Measurements from ENCODE around the gene MTHFD2L. TPM values are rescaled to one million over a fixed set of nuclear protein-coding genes. Genes with fewer than 3 reads are reported as not detected.
A peak's percentile ranks its signal among the peaks of the same experiment; 100 is the strongest.

MTHFD2L gene
- total and polyA plus RNA-seq, 10 of the 15 experiments (the other 5 are each of a cell fraction or from before 2014, with no cell fraction given): 4.8 to 25.4 (median 14.4) TPM

DNA sequence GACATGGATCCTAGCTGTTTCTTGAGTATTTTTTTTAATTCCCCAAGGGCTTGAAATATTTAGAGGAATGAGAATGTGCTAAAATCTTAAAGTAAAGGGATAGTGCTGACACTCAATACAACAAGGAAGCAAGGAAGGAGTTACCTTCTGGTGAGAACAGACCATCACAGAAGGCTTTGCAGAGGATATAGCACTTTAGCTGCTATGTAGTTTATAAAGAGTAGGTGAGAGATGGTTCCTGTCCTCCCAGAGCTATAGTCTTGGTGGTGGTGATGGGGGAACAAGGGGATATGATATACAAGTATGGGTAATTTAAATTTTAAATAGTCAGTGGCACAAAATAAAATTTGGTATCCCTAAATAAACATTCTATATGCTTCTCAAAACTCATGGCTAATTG, 47.6 kb downstream of the MTHFD2L start:
- Histone ChIP-seq H3K36me3 (ENCODE audit: control insufficient read depth in 2 of 2, insufficient read depth in 2 of 2, low read length in 1 of 2) (no peaks in the 10 kb centered on the region), H2AFZ (ENCODE audit: control insufficient read depth, low read depth, low read length) (peak overlapping the region; percentile 88), H3K4me3 (no peak overlapping the region), H4K20me1 (ENCODE audit: control insufficient read depth, insufficient read depth) (no peaks in the 10 kb centered on the region), H3K27ac (ENCODE audit: control insufficient read depth, insufficient read depth) (peak overlapping the region; percentile 98), H3K4me1 (ENCODE audit: control insufficient read depth, insufficient read depth, low read length) (peaks cover 32% of the 10 kb centered on the region), H3K4me2 (ENCODE audit: control insufficient read depth, insufficient read depth) (0 out of 2 replicates have a peak overlapping the region, but pooled peaks have one; percentile 7), H3K9ac (ENCODE audit: control insufficient read depth, insufficient read depth, low read length) (peak overlapping the region; percentile 79; the same call in 1 of the 2 replicates), H3K79me2 (ENCODE audit: control insufficient read depth, insufficient read depth, low read length) (no peaks in the 10 kb centered on the region), H3K9me3 (replicated peaks; ENCODE audit: control insufficient read depth, insufficient read depth, low read length) (no peaks in the 10 kb centered on the region), H3K27me3 (replicated peaks in 1 of 2; ENCODE audit: control insufficient read depth in 2 of 2, insufficient read depth in 2 of 2, low read length in 1 of 2) (no peaks in the 10 kb centered on the region)
- intact Hi-C loops (cut with micrococcal nuclease; ENCODE audit: unreplicated experiment) (no loop called here), in situ Hi-C loops (cut with MboI) (no loop called here)
- POLR2A ChIA-PET: interaction anchor here (0.7 kb wide), 1 partner anchor 10 kb away, joined by 3 read pairs; no protein-coding TSS in a partner anchor
- CTCF ChIA-PET: interaction anchor here (0.9 to 1.6 kb wide), 6 partner anchors 8 to 115 kb away, joined by 3 to 10 read pairs (median 3); no protein-coding TSS in a partner anchor
- DNase-seq (ENCODE audit: low read depth, low spot score) (no peak), FAIRE-seq (peak; percentile 23), ATAC-seq (peak; percentile 8; the same call in 1 of the 3 replicates)
- no TSS peak for BruUV-seq (replicated peaks)
- SMC1A ChIA-PET (ENCODE audit: uncharacterized antibody, unreplicated experiment): interaction anchor here (0.6 to 1.7 kb wide), 10 partner anchors 9 to 114 kb away, joined by 3 to 6 read pairs (median 3); partner anchors contain the start of gene EPGN
- RAD21 ChIA-PET (ENCODE audit: unreplicated experiment): interaction anchor here (0.8 to 1.4 kb wide), 5 partner anchors 10 to 71 kb away, joined by 3 to 11 read pairs (median 3); no protein-coding TSS in a partner anchor
- TF ChIP-seq CREB1 (IDR thresholded peaks at IDR 0.05; ENCODE audit: low read depth) (no peak), STAT1 (conservative IDR thresholded peaks at IDR 0.05) (no peak), ZBED1 (IDR thresholded peaks at IDR 0.05; ENCODE audit: borderline replicate concordance) (no peak), KLF5 (IDR thresholded peaks at IDR 0.05; ENCODE audit: partially characterized antibody) (no peak), HDGF (IDR thresholded peaks at IDR 0.05) (no peak), RBBP5 (conservative IDR thresholded peaks at IDR 0.05) (no peak), YY1 (IDR thresholded peaks at IDR 0.05; ENCODE audit: low read depth, low read length) (no peak), MEF2B (IDR thresholded peaks at IDR 0.05; ENCODE audit: partially characterized antibody, poor library complexity, severe bottlenecking) (no peak), RELA (IDR thresholded peaks at IDR 0.05; ENCODE audit: borderline replicate concordance, partially characterized antibody) (no peak), NFYB (IDR thresholded peaks at IDR 0.05; ENCODE audit: insufficient read depth, low read depth, low read length) (no peak), SREBF1 (IDR thresholded peaks at IDR 0.05; ENCODE audit: low read length) (no peak), ZSCAN29 (IDR thresholded peaks at IDR 0.05) (no peak), TARDBP (IDR thresholded peaks at IDR 0.05; ENCODE audit: borderline replicate concordance) (no peak)
- TF ChIP-seq, protein P1, sequence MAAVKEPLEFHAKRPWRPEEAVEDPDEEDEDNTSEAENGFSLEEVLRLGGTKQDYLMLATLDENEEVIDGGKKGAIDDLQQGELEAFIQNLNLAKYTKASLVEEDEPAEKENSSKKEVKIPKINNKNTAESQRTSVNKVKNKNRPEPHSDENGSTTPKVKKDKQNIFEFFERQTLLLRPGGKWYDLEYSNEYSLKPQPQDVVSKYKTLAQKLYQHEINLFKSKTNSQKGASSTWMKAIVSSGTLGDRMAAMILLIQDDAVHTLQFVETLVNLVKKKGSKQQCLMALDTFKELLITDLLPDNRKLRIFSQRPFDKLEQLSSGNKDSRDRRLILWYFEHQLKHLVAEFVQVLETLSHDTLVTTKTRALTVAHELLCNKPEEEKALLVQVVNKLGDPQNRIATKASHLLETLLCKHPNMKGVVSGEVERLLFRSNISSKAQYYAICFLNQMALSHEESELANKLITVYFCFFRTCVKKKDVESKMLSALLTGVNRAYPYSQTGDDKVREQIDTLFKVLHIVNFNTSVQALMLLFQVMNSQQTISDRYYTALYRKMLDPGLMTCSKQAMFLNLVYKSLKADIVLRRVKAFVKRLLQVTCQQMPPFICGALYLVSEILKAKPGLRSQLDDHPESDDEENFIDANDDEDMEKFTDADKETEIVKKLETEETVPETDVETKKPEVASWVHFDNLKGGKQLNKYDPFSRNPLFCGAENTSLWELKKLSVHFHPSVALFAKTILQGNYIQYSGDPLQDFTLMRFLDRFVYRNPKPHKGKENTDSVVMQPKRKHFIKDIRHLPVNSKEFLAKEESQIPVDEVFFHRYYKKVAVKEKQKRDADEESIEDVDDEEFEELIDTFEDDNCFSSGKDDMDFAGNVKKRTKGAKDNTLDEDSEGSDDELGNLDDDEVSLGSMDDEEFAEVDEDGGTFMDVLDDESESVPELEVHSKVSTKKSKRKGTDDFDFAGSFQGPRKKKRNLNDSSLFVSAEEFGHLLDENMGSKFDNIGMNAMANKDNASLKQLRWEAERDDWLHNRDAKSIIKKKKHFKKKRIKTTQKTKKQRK (IDR thresholded peaks at IDR 0.05; ENCODE audit: low read depth, low read length): no peak
- TF ChIP-seq, protein P2, sequence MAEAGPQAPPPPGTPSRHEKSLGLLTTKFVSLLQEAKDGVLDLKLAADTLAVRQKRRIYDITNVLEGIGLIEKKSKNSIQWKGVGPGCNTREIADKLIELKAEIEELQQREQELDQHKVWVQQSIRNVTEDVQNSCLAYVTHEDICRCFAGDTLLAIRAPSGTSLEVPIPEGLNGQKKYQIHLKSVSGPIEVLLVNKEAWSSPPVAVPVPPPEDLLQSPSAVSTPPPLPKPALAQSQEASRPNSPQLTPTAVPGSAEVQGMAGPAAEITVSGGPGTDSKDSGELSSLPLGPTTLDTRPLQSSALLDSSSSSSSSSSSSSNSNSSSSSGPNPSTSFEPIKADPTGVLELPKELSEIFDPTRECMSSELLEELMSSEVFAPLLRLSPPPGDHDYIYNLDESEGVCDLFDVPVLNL (IDR thresholded peaks at IDR 0.05; ENCODE audit: low read depth, low read length): no peak
- TF ChIP-seq, protein P3, sequence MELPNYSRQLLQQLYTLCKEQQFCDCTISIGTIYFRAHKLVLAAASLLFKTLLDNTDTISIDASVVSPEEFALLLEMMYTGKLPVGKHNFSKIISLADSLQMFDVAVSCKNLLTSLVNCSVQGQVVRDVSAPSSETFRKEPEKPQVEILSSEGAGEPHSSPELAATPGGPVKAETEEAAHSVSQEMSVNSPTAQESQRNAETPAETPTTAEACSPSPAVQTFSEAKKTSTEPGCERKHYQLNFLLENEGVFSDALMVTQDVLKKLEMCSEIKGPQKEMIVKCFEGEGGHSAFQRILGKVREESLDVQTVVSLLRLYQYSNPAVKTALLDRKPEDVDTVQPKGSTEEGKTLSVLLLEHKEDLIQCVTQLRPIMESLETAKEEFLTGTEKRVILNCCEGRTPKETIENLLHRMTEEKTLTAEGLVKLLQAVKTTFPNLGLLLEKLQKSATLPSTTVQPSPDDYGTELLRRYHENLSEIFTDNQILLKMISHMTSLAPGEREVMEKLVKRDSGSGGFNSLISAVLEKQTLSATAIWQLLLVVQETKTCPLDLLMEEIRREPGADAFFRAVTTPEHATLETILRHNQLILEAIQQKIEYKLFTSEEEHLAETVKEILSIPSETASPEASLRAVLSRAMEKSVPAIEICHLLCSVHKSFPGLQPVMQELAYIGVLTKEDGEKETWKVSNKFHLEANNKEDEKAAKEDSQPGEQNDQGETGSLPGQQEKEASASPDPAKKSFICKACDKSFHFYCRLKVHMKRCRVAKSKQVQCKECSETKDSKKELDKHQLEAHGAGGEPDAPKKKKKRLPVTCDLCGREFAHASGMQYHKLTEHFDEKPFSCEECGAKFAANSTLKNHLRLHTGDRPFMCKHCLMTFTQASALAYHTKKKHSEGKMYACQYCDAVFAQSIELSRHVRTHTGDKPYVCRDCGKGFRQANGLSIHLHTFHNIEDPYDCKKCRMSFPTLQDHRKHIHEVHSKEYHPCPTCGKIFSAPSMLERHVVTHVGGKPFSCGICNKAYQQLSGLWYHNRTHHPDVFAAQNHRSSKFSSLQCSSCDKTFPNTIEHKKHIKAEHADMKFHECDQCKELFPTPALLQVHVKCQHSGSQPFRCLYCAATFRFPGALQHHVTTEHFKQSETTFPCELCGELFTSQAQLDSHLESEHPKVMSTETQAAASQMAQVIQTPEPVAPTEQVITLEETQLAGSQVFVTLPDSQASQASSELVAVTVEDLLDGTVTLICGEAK (IDR thresholded peaks at IDR 0.05; ENCODE audit: borderline replicate concordance): no peak
- TF ChIP-seq, protein P4, sequence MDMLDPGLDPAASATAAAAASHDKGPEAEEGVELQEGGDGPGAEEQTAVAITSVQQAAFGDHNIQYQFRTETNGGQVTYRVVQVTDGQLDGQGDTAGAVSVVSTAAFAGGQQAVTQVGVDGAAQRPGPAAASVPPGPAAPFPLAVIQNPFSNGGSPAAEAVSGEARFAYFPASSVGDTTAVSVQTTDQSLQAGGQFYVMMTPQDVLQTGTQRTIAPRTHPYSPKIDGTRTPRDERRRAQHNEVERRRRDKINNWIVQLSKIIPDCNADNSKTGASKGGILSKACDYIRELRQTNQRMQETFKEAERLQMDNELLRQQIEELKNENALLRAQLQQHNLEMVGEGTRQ (IDR thresholded peaks at IDR 0.05; ENCODE audit: borderline replicate concordance, low read depth, low read length): no peak
